GM23338 (cell line): ENCODE data around the gene TMEM245. TPM values are rescaled to one million over a fixed set of nuclear protein-coding genes. Genes with fewer than 3 reads are reported as not detected.

ENCODE experiments used
- CREB1 ChIP-seq: fragments of 250-450 bp; sonication (Bioruptor Pico); IDR thresholded peaks from 2 replicates; pipeline ENCODE4 v1.5.0; 2020; ENCODE audit warnings: low read depth, mild to moderate bottlenecking, moderate library complexity
- EZH2 ChIP-seq: fragments of 200-600 bp; sonication (generic); IDR thresholded peaks from one replicate; pipeline ENCODE4 v1.8.0; 2017; ENCODE audit warnings: antibody characterized with exemption, mild to moderate bottlenecking, low read depth; ENCODE audit not compliant: unreplicated experiment
- JUNB ChIP-seq: IDR thresholded peaks from one replicate; pipeline ENCODE4 v1.6.1; 2016; ENCODE audit warnings: antibody characterized with exemption; ENCODE audit not compliant: unreplicated experiment
- POLR2AphosphoS5 ChIP-seq: IDR thresholded peaks from 2 replicates; pipeline ENCODE4 v1.6.1; 2016; ENCODE audit warnings: antibody characterized with exemption, low read depth
- ZNF331 ChIP-seq: fragments of 250-450 bp; sonication (Bioruptor Pico); IDR thresholded peaks from 2 replicates; pipeline ENCODE4 v1.5.0; 2020; ENCODE audit warnings: low read depth, mild to moderate bottlenecking, moderate library complexity
- polyA plus RNA-seq: library from polyadenylated mRNA; unstranded; fragments of >200 nt; fragmentation: Nextera tagmentation; extraction: Ambion mirVana; gene quantifications from 2 replicates; pipeline ENCODE4 v1.2.1, GENCODE V29; 2016
- total RNA-seq: library from RNA; depleted of rRNA; stranded (reverse); fragments of >200 nt; shearing (Covaris generic); gene quantifications from 2 replicates; pipeline ENCODE4 v1.2.3, GENCODE V29; 2014
- TF ChIP-seq, protein P1 (sequence below): fragments of 250-450 bp; sonication (Bioruptor Pico); IDR thresholded peaks from 2 replicates; pipeline ENCODE4 v1.5.0; 2020; ENCODE audit warnings: mild to moderate bottlenecking, moderate library complexity
- TF ChIP-seq, protein P2 (sequence below): IDR thresholded peaks from one replicate; pipeline ENCODE4 v1.6.1; 2018; ENCODE audit warnings: antibody characterized with exemption; ENCODE audit not compliant: unreplicated experiment

Gene TMEM245
- total and polyA plus RNA-seq, 2 experiments from 2014 or later: 17.3 to 64.1 TPM

DNA sequence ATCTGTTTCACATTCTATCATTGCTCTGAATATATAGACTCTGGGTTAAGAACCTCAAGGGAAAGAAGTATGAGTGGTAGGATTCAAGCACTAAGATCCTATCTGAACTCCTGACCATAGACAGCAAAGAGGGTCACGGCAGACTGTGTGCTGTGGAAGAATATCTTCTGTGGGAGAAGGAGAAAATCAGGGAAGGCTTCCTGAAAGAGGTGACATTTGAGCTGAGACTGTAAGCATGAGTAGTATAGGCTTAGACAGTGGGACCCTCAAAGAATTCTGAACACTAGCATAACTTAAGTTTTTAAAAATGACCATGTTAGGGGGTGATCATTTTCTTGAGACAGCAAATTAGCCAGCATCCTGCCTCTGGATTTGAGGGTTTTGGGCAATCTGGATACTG lies 43.4 kb upstream of the TMEM245 start (continued):
- TF ChIP-seq, protein P1, sequence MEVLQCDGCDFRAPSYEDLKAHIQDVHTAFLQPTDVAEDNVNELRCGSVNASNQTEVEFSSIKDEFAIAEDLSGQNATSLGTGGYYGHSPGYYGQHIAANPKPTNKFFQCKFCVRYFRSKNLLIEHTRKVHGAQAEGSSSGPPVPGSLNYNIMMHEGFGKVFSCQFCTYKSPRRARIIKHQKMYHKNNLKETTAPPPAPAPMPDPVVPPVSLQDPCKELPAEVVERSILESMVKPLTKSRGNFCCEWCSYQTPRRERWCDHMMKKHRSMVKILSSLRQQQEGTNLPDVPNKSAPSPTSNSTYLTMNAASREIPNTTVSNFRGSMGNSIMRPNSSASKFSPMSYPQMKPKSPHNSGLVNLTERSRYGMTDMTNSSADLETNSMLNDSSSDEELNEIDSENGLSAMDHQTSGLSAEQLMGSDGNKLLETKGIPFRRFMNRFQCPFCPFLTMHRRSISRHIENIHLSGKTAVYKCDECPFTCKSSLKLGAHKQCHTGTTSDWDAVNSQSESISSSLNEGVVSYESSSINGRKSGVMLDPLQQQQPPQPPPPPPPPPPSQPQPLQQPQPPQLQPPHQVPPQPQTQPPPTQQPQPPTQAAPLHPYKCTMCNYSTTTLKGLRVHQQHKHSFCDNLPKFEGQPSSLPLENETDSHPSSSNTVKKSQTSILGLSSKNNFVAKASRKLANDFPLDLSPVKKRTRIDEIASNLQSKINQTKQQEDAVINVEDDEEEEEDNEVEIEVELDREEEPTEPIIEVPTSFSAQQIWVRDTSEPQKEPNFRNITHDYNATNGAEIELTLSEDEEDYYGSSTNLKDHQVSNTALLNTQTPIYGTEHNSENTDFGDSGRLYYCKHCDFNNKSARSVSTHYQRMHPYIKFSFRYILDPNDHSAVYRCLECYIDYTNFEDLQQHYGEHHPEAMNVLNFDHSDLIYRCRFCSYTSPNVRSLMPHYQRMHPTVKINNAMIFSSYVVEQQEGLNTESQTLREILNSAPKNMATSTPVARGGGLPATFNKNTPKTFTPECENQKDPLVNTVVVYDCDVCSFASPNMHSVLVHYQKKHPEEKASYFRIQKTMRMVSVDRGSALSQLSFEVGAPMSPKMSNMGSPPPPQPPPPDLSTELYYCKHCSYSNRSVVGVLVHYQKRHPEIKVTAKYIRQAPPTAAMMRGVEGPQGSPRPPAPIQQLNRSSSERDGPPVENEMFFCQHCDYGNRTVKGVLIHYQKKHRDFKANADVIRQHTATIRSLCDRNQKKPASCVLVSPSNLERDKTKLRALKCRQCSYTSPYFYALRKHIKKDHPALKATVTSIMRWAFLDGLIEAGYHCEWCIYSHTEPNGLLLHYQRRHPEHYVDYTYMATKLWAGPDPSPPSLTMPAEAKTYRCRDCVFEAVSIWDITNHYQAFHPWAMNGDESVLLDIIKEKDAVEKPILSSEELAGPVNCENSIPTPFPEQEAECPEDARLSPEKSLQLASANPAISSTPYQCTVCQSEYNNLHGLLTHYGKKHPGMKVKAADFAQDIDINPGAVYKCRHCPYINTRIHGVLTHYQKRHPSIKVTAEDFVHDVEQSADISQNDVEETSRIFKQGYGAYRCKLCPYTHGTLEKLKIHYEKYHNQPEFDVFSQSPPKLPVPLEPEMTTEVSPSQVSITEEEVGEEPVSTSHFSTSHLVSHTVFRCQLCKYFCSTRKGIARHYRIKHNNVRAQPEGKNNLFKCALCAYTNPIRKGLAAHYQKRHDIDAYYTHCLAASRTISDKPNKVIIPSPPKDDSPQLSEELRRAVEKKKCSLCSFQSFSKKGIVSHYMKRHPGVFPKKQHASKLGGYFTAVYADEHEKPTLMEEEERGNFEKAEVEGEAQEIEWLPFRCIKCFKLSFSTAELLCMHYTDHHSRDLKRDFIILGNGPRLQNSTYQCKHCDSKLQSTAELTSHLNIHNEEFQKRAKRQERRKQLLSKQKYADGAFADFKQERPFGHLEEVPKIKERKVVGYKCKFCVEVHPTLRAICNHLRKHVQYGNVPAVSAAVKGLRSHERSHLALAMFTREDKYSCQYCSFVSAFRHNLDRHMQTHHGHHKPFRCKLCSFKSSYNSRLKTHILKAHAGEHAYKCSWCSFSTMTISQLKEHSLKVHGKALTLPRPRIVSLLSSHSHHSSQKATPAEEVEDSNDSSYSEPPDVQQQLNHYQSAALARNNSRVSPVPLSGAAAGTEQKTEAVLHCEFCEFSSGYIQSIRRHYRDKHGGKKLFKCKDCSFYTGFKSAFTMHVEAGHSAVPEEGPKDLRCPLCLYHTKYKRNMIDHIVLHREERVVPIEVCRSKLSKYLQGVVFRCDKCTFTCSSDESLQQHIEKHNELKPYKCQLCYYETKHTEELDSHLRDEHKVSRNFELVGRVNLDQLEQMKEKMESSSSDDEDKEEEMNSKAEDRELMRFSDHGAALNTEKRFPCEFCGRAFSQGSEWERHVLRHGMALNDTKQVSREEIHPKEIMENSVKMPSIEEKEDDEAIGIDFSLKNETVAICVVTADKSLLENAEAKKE (CRISPR knock-in tag): no peak
- TF ChIP-seq JUNB (no peak), CREB1 (no peak), POLR2AphosphoS5 (no peak), EZH2 (no peak), ZNF331 (no peak)
- TF ChIP-seq, protein P2, sequence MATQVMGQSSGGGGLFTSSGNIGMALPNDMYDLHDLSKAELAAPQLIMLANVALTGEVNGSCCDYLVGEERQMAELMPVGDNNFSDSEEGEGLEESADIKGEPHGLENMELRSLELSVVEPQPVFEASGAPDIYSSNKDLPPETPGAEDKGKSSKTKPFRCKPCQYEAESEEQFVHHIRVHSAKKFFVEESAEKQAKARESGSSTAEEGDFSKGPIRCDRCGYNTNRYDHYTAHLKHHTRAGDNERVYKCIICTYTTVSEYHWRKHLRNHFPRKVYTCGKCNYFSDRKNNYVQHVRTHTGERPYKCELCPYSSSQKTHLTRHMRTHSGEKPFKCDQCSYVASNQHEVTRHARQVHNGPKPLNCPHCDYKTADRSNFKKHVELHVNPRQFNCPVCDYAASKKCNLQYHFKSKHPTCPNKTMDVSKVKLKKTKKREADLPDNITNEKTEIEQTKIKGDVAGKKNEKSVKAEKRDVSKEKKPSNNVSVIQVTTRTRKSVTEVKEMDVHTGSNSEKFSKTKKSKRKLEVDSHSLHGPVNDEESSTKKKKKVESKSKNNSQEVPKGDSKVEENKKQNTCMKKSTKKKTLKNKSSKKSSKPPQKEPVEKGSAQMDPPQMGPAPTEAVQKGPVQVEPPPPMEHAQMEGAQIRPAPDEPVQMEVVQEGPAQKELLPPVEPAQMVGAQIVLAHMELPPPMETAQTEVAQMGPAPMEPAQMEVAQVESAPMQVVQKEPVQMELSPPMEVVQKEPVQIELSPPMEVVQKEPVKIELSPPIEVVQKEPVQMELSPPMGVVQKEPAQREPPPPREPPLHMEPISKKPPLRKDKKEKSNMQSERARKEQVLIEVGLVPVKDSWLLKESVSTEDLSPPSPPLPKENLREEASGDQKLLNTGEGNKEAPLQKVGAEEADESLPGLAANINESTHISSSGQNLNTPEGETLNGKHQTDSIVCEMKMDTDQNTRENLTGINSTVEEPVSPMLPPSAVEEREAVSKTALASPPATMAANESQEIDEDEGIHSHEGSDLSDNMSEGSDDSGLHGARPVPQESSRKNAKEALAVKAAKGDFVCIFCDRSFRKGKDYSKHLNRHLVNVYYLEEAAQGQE: no peak
